AG04450 (cell line): ENCODE data around the gene RPS14. TPM values are rescaled to one million over a fixed set of nuclear protein-coding genes. Genes with fewer than 3 reads are reported as not detected.
"Not testable (repeated sequence)": the region's sequence is repeated elsewhere in the genome, so short reads cannot be mapped to it uniquely, and the experiment has no call there.

Source experiments
- CTCF ChIA-PET: fragments of 300-600, 350-600 bp; formaldehyde crosslinking; extraction: SDS; loops from one replicate; lab custom pipeline; 2022; ENCODE audit warnings: antibody characterized with exemption, inconsistent platforms; lab: Charles Lee
- POLR2A ChIA-PET: fragments of 350-600 bp; formaldehyde crosslinking; extraction: SDS; loops from one replicate; lab custom pipeline; 2021; ENCODE audit warnings: antibody characterized with exemption, inconsistent platforms; lab: Yijun Ruan, JAX
- DNase-seq: peaks from one replicate; pipeline ENCODE4 v3.0.0-alpha.2; 2011; ENCODE audit warnings: low read depth, low spot score
- H3K27ac ChIP-seq: one replicate; pipeline ENCODE4 v1.5.1; 2012; ENCODE audit warnings: low read depth, low read length, control low read depth
- H3K27me3 ChIP-seq: one replicate; pipeline ENCODE4 v1.6.0; 2012; ENCODE audit warnings: low read length; ENCODE audit not compliant: control insufficient read depth, insufficient read depth
- H3K4me3 ChIP-seq: 2 replicates; pipeline ENCODE4 v1.5.1; 2011; ENCODE audit warnings: mild to moderate bottlenecking, low read depth, low read length, control low read depth
- H3K9me3 ChIP-seq: 2 replicates; pipeline ENCODE4 v1.5.1; 2012; ENCODE audit warnings: low read length; ENCODE audit not compliant: control insufficient read depth, insufficient read depth
- CTCF ChIP-seq: IDR thresholded peaks from 2 replicates; pipeline ENCODE4 v1.5.1; 2011; ENCODE audit warnings: low read depth, low read length, control low read depth, inconsistent platforms
- polyA plus RNA-seq: library from polyadenylated mRNA; depleted of rRNA; stranded (reverse); fragments of >200 nt; gene quantifications from 2 replicates; pipeline ENCODE4 v1.2.3, GENCODE V29; 2011

RPS14 gene
- polyA plus RNA-seq, 1 experiment, result 3,620 TPM

GRCh38 chr5:150422075-150422474, 27.5 kb downstream of the RPS14 start:
- CTCF ChIA-PET, result no interaction called here

GRCh38 chr5:150419630-150420270, 29.8 kb downstream of the RPS14 start:
- no peak overlapping the region for H3K4me3 ChIP-seq
- no peak for DNase-seq
- H3K27ac ChIP-seq, result no peak overlapping the region
- no peak for TF ChIP-seq CTCF
- peaks cover 5% of the 10 kb centered on the region; the same call in 1 of the 2 replicates for H3K9me3 ChIP-seq
- ChIA-PET POLR2A (interaction anchor here (0.7 kb wide), 1 partner anchor 13 kb away, joined by 7 read pairs; no protein-coding TSS in a partner anchor), CTCF (no interaction called here)
- H3K27me3 ChIP-seq, result no peaks in the 10 kb centered on the region

More at GRCh38 chr5:150422075-150422474, 27.5 kb downstream of the RPS14 start:
- no peak overlapping the region for H3K4me3 ChIP-seq
- H3K27me3 ChIP-seq, result no peaks in the 10 kb centered on the region
- H3K9me3 ChIP-seq, result peaks cover 5% of the 10 kb centered on the region; the same call in 1 of the 2 replicates
- H3K27ac ChIP-seq, result no peak overlapping the region
- no peak for TF ChIP-seq CTCF
- no peak for DNase-seq
- POLR2A ChIA-PET, result no interaction called here

GRCh38 chr5:150413902-150414790, 35.4 kb downstream of the RPS14 start:
- H3K9me3 ChIP-seq, CTCF ChIA-PET, POLR2A ChIA-PET, H3K4me3 ChIP-seq, DNase-seq, H3K27ac ChIP-seq, H3K27me3 ChIP-seq: not testable (repeated sequence)

GRCh38 chr5:150413176-150413901, 36.2 kb downstream of the RPS14 start:
- no peak overlapping the region for H3K4me3 ChIP-seq
- H3K9me3 ChIP-seq, result no peaks in the 10 kb centered on the region
- TF ChIP-seq CTCF, result no peak
- ChIA-PET POLR2A (no interaction called here), CTCF (interaction anchor here (0.5 kb wide), 1 partner anchor 141 kb away, joined by 3 read pairs; no protein-coding TSS in a partner anchor)
- no peak for DNase-seq
- no peak overlapping the region for H3K27ac ChIP-seq
- no peaks in the 10 kb centered on the region for H3K27me3 ChIP-seq
